ENCODE measurements around the gene MLIP.

The MLIP gene

DNA sequence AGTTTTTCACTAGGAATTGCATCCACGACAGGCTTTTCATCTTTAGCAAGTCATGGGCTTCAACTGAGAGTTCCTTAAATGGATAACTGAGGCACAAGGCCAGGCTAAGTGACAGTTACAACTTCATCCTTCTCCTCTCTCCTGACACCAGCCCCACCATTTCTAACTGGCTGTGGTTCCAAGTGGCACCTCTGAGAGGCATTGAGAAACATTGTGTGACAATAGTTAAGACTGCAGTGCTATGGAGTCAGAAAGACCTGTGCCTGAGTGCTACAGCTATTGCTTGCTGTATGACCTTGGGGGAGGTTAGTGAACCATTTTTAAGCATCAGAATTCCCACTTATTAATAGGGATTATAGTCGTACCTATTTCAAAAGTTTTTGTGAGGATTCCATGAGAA is 26.2 kb upstream of the MLIP start:
- no peak for DNase-seq (ENCODE audit: low read depth)
- H3K4me3 ChIP-seq (ENCODE audit: low read depth, low read length): no peak overlapping the region
- TF ChIP-seq, protein P1, sequence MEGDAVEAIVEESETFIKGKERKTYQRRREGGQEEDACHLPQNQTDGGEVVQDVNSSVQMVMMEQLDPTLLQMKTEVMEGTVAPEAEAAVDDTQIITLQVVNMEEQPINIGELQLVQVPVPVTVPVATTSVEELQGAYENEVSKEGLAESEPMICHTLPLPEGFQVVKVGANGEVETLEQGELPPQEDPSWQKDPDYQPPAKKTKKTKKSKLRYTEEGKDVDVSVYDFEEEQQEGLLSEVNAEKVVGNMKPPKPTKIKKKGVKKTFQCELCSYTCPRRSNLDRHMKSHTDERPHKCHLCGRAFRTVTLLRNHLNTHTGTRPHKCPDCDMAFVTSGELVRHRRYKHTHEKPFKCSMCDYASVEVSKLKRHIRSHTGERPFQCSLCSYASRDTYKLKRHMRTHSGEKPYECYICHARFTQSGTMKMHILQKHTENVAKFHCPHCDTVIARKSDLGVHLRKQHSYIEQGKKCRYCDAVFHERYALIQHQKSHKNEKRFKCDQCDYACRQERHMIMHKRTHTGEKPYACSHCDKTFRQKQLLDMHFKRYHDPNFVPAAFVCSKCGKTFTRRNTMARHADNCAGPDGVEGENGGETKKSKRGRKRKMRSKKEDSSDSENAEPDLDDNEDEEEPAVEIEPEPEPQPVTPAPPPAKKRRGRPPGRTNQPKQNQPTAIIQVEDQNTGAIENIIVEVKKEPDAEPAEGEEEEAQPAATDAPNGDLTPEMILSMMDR (IDR thresholded peaks at IDR 0.05; ENCODE audit: low read depth, low read length, missing control alignments): no peak

DNA sequence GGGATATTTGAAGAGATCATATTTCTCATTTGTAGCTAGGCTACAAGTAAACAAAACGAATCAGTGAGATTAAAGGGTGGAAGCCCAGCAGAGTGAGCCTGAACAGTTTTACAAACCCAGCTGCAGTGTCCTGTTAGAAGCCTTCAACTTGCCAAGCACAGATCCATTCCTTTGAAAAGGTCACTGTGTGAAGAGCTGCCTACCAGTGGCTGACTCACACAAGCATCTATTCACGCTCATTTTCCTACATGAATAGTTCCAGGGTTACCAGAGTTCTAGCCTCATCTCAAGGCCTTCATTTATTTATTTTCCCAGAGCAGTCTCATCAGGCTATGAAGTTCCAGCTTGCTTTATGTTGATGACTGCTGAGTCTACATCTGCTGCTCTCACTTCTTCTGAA is 25.7 kb upstream of the MLIP start:
- DNase-seq (ENCODE audit: low read depth): no peak
- H3K4me3 ChIP-seq (ENCODE audit: low read depth, low read length): no peak overlapping the region
- TF ChIP-seq, protein P1 (IDR thresholded peaks at IDR 0.05; ENCODE audit: low read depth, low read length, missing control alignments): no peak

DNA sequence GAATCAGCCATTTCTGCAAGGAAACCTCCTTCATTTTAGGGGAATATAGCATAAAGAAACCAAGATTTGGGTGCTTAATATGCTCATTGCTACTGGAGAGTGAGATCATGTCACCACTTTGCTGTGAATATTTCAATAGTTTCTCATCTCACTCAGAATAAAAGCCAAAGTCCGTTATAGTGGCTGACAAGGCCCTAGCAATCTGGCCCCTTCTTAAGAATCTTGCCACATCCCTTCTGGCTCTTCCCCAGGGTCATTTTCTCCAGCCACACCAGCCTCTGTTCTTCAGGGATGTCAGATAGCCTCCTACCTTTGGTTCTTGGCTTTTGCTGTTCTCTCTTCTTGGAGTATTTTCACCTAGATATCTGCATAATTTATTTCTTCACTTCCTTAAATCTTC is 24.8 kb upstream of the MLIP start:
- no peak overlapping the region for H3K4me3 ChIP-seq (ENCODE audit: low read depth, low read length)
- DNase-seq (ENCODE audit: low read depth): no peak
- TF ChIP-seq, protein P1 (IDR thresholded peaks at IDR 0.05; ENCODE audit: low read depth, low read length, missing control alignments): no peak

DNA sequence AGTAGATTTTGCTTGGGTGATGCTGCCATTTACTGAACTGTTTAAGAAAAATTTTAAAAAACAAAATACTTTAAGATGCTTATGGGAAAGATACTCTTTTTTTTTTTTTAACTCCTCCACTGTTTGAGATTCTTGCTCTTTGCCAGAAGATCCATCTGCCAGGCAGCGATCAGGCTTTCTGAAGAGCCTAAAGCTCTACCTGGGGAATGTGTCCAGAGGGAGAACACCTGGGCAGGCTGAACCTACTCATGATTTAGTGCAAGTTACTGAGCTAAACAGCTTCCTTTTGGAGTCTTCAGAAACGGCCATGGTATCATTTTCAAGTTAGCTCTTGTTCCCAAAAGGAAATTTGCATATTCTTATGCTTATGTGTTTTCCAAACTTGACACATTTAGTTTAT is 23.5 kb upstream of the MLIP start:
- DNase-seq (ENCODE audit: low read depth): no peak
- TF ChIP-seq, protein P1 (IDR thresholded peaks at IDR 0.05; ENCODE audit: low read depth, low read length, missing control alignments): no peak
- no peak overlapping the region for H3K4me3 ChIP-seq (ENCODE audit: low read depth, low read length)

DNA sequence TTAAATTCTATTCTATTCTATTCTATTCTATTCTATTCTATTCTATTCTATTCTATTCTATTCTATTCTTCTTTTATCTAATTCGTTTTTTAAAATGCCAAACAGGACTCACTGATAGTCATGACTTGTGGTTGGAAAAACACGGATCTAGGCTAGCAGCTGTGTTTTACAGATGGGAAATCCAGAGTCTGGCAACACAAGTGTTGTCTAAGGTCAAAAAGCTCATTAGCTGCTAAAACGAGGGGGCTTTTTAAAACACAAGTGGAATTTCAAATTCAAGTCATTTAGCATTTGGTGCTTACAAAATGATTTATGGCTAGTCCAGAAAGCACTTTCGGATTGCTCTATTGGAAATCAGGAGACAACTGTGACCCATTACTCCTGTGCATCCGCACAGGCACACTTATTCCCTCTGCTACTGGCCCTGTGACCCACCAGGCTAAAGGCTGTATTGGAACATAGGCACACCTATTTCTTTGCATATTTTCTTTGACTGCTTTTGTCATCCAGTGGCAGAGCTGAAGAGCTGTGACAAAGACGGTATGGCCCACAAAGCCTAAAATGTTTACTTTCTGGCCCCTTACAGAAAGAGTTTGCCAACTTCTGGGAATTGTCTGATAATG is 17.8 kb upstream of the MLIP start:
- TF ChIP-seq, protein P1 (IDR thresholded peaks at IDR 0.05; ENCODE audit: low read depth, low read length, missing control alignments): no peak
- no peak for DNase-seq (ENCODE audit: low read depth)
- no peak overlapping the region for H3K4me3 ChIP-seq (ENCODE audit: low read depth, low read length)

DNA sequence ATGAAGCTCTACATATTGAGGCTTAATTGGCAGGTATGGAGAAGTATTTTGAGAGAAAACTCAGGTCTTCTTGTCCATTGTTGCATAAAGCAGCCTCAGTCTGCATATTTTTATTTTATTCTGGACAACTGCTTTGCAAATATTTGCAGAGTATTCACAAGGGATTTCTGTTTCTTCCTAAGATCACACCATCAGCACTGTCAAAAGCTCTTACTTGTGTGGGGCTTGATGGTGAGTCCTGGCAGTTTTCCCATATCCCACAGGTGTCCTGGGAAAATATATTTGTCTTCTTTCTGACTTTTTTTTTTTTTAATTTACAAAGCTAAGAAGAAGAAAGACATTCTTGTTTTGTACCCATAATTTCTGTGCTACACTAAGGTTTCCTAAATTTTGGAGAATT is 16.9 kb upstream of the MLIP start:
- TF ChIP-seq, protein P1 (IDR thresholded peaks at IDR 0.05; ENCODE audit: low read depth, low read length, missing control alignments): no peak
- DNase-seq (ENCODE audit: low read depth): no peak
- no peak overlapping the region for H3K4me3 ChIP-seq (ENCODE audit: low read depth, low read length)

DNA sequence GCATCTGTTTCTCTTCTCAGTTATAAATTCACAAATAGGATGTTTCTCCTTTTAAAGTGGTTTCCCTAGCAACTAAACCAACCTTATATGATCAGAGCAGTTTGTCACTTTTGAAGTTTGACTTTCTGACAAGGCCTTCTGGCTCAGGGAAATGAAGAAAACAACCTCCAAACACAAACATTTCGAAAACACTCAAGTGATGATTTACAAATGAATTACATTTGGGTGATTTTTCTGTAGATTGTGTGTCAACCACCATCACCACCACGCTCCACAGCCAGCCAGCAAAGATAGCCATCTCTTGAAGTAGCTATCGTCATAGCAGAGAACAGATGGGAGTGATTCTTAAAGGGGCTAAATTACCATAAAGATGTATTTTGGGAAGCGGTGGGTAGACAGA is 16.5 kb upstream of the MLIP start:
- DNase-seq (ENCODE audit: low read depth): no peak
- TF ChIP-seq, protein P1 (IDR thresholded peaks at IDR 0.05; ENCODE audit: low read depth, low read length, missing control alignments): no peak
- no peak overlapping the region for H3K4me3 ChIP-seq (ENCODE audit: low read depth, low read length)
